ENCODE results near the gene CNTN4.

- TF ChIP-seq CTCF (IDR thresholded peaks at IDR 0.05) (no peak), POLR2A (IDR thresholded peaks at IDR 0.05) (no peak)
Observed at GRCh38 chr3:2967871-2968270, 869.2 kb downstream of the CNTN4 start.

All from tibial nerve (tissue), 3 donors.